Upper lobe of right lung (tissue), 1 donor: ENCODE measurements around the gene FLT3. TPM values are rescaled to one million over a fixed set of nuclear protein-coding genes. Genes with fewer than 3 reads are reported as not detected.
"Not testable (repeated sequence)": the region's sequence is repeated elsewhere in the genome, so short reads cannot be mapped to it uniquely, and the experiment has no call there.

Source experiments
- ATAC-seq: fragments of 200-7000 bp; cut with Tn5 transposase; one replicate; pipeline ENCODE4 v1.9.1; 2020; ENCODE audit warnings: mild to moderate bottlenecking, moderate library complexity
- DNase-seq: peaks from one replicate; pipeline ENCODE4 v3.0.0-alpha.2; 2020
- H3K27ac ChIP-seq: fragments of 200-600 bp; one replicate; pipeline ENCODE4 v1.8.0; 2022
- H3K27me3 ChIP-seq: fragments of 200-600 bp; one replicate; pipeline ENCODE4 v1.8.0; 2022; ENCODE audit warnings: mild to moderate bottlenecking
- H3K36me3 ChIP-seq: fragments of 200-600 bp; one replicate; pipeline ENCODE4 v1.8.0; 2022
- H3K4me1 ChIP-seq: fragments of 200-600 bp; one replicate; pipeline ENCODE4 v1.8.0; 2022
- H3K4me3 ChIP-seq: fragments of 200-600 bp; one replicate; pipeline ENCODE4 v1.8.0; 2022; ENCODE audit warnings: mild to moderate bottlenecking
- H3K9me3 ChIP-seq: fragments of 200-600 bp; one replicate; pipeline ENCODE4 v1.8.0; 2022
- intact Hi-C: fragments of 100-400 bp; cut with DNase I; formaldehyde crosslinking; loops from one replicate; pipeline ENCODE4 v1.11.0; 2022
- total RNA-seq: library from RNA; stranded (reverse); fragmentation: NEBNext Ultra II Directional; extraction: Animal tissue kit (Norgen Biotek cat#: 25700); gene quantifications from one replicate; pipeline ENCODE4 v1.2.1, GENCODE V29; 2021
- TF ChIP-seq, protein P1 (sequence below): fragments of 200-600 bp; IDR thresholded peaks from one replicate; pipeline ENCODE4 v1.8.0; 2022; ENCODE audit warnings: antibody characterized with exemption
- donor health status: DM: no; HTN: yes; CAD: no; lungs with severe emphysema.

FLT3 gene
- total RNA-seq, 1 donor from 2014 or later: 1.1 TPM

DNA sequence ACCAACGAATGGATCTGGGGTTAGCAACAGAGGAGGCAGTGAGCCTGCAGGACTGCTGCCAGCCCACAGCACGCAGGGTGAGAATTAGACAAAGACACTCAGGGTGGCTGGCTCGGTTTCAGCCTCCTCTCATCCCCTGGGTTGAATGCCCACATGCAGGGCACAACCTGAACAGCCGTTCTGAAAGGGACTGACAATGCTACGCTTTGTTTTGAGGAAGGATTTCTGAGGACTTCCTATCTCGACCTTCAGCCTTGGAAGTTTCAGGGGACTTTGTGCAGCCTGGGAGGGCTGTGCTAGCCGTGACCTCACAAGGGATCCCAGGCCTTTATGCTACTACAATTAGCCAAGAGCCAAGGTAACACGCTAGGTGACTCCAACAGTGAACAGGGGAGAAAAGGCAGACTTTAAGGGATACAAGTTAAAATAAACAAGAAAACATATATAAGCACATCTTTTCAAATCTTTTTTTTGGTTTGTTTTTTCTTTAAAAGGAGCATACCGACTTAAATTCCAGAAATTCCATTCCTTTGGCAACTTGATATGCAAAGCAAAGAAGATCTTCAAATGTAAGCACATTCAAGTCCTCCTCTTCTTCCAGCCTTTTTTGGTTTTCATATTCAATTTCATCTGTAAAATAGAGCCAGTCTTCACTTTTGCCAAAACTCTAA lies 77.4 kb downstream of the FLT3 start:
- Histone ChIP-seq H3K4me3 (no peak overlapping the region), H3K4me1 (peaks cover 6% of the 10 kb centered on the region), H3K27me3 (peaks cover 4% of the 10 kb centered on the region), H3K36me3 (no peaks in the 10 kb centered on the region), H3K27ac (no peak overlapping the region), H3K9me3 (no peaks in the 10 kb centered on the region)
- intact Hi-C loops: no loop called here
- ATAC-seq (no peak), DNase-seq (no peak)
- TF ChIP-seq, protein P1, sequence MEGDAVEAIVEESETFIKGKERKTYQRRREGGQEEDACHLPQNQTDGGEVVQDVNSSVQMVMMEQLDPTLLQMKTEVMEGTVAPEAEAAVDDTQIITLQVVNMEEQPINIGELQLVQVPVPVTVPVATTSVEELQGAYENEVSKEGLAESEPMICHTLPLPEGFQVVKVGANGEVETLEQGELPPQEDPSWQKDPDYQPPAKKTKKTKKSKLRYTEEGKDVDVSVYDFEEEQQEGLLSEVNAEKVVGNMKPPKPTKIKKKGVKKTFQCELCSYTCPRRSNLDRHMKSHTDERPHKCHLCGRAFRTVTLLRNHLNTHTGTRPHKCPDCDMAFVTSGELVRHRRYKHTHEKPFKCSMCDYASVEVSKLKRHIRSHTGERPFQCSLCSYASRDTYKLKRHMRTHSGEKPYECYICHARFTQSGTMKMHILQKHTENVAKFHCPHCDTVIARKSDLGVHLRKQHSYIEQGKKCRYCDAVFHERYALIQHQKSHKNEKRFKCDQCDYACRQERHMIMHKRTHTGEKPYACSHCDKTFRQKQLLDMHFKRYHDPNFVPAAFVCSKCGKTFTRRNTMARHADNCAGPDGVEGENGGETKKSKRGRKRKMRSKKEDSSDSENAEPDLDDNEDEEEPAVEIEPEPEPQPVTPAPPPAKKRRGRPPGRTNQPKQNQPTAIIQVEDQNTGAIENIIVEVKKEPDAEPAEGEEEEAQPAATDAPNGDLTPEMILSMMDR: no peak

DNA sequence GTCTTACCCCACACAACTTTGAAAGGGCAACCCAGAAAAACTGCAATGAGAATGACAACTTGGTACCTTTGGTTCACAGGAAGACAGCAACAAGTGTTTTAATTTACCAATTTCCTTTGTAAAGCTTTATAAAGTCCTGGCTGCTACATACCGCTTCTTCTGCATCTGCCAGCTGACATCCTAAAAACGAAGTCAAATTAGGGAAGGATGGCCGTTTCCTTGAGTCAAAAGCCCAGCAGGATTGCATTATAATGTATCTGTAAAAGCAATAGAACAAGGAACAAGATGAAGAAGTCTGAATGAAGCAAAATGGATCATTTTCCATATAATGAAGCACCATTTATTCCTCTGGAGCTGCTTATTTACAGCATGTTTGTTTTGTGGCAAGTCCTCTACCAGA lies 86.1 kb downstream of the FLT3 start:
- ATAC-seq (no peak), DNase-seq (no peak)
- Histone ChIP-seq H3K27ac (no peak overlapping the region), H3K36me3 (no peaks in the 10 kb centered on the region), H3K4me1 (no peaks in the 10 kb centered on the region), H3K27me3 (peaks cover 11% of the 10 kb centered on the region), H3K9me3 (no peaks in the 10 kb centered on the region), H3K4me3 (no peak overlapping the region)
- intact Hi-C loops: no loop called here
- TF ChIP-seq, protein P1: no peak

- TF ChIP-seq, protein P1: no peak
- intact Hi-C loops: no loop called here
- no peak for ATAC-seq
- no peaks in the 10 kb centered on the region for H3K36me3 ChIP-seq
- no peak overlapping the region for H3K27ac ChIP-seq
- DNase-seq: no peak
- no peaks in the 10 kb centered on the region for H3K4me1 ChIP-seq
- no peaks in the 10 kb centered on the region for H3K9me3 ChIP-seq
- no peak overlapping the region for H3K4me3 ChIP-seq
- peaks cover 11% of the 10 kb centered on the region for H3K27me3 ChIP-seq
Observed at GRCh38 chr13:28013482-28013881, 86.9 kb downstream of the FLT3 start.

- no peaks in the 10 kb centered on the region for H3K36me3 ChIP-seq
- ATAC-seq (no peak), DNase-seq (no peak)
- H3K9me3 ChIP-seq: no peaks in the 10 kb centered on the region
- peaks cover 11% of the 10 kb centered on the region for H3K27me3 ChIP-seq
- intact Hi-C loops: no loop called here
- no peak overlapping the region for H3K4me3 ChIP-seq
- no peak overlapping the region for H3K27ac ChIP-seq
- no peaks in the 10 kb centered on the region for H3K4me1 ChIP-seq
- TF ChIP-seq, protein P1: no peak
Observed at GRCh38 chr13:28012896-28013295, 87.5 kb downstream of the FLT3 start.

DNA sequence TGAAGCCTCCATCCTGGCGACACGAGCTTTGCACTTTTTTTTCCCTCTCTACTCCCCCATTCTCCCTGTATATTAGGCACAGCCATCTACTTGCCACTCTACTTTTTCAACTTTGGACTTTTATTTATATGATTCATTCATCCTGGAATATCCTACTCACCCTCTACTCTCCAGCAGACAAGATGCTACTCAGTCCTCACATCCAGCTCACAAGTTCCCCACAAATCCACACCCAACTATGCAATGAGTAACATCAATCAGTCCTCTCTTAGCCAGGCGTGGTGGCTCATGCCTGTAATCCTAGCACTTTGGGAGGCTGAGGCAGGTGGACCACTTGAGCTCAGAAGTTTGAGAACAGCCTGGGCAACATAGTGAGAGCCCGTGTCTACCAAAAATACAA lies 88.0 kb downstream of the FLT3 start:
- intact Hi-C loops: no loop called here
- H3K27me3 ChIP-seq: peaks cover 11% of the 10 kb centered on the region
- H3K36me3 ChIP-seq: no peaks in the 10 kb centered on the region
- ATAC-seq (no peak), DNase-seq (no peak)
- H3K27ac ChIP-seq: no peak overlapping the region
- TF ChIP-seq, protein P1: no peak
- H3K4me3 ChIP-seq: no peak overlapping the region
- H3K9me3 ChIP-seq: no peaks in the 10 kb centered on the region
- no peaks in the 10 kb centered on the region for H3K4me1 ChIP-seq

DNA sequence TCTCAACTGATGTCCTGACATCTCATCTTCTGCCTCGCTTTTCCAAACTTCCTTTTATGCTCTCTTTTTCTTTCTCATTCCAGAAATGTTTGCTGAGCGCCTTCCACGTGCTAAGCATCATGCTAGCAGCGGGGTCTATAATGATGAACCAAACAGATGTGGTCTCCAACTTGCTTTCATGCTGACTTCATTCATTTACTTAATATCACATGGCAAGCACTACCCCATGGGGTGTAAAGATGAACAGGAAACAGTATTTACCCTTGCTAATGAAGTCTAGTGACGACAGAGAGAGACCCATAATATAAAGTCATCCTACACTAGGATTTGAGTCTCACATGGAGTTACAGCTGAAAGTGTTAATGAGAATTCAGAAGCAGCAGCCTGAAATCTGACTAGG lies 90.3 kb downstream of the FLT3 start:
- ATAC-seq: no peak
- no peaks in the 10 kb centered on the region for H3K4me1 ChIP-seq
- DNase-seq: no peak
- peaks cover 11% of the 10 kb centered on the region for H3K27me3 ChIP-seq
- H3K27ac ChIP-seq: no peak overlapping the region
- no peaks in the 10 kb centered on the region for H3K36me3 ChIP-seq
- intact Hi-C loops: no loop called here
- TF ChIP-seq, protein P1: no peak
- no peak overlapping the region for H3K4me3 ChIP-seq
- H3K9me3 ChIP-seq: no peaks in the 10 kb centered on the region

DNA sequence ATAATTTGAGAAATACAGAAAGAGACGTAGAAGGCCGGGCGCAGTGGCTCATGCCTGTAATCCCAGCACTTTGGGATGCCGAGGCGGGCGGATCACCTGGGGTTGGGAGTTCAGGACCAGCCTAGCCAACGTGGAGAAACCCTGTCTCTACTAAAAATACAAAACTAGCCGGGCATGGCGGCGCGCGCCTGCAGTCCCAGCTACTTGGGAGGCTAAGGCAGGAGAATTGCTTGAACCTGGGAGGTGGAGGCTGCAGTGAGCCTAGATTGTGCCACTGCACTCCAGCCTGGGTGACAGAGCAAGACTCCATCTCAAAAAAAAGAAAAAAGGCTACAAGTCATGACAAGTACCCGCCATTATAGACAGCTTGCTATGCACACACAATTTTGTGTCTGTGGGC lies 95.4 kb downstream of the FLT3 start:
- DNase-seq, H3K27me3 ChIP-seq, intact Hi-C loops, H3K4me1 ChIP-seq, ATAC-seq, H3K4me3 ChIP-seq, H3K27ac ChIP-seq, H3K36me3 ChIP-seq, H3K9me3 ChIP-seq: not testable (repeated sequence)
